ENCODE results near the gene DNAJA1. TPM values are rescaled to one million over a fixed set of nuclear protein-coding genes. Genes with fewer than 3 reads are reported as not detected.
"Not testable (repeated sequence)": the region's sequence is repeated elsewhere in the genome, so short reads cannot be mapped to it uniquely, and the experiment has no call there.

The DNAJA1 gene
- total RNA-seq, 1 donor from 2014 or later = 90.9 TPM

DNA sequence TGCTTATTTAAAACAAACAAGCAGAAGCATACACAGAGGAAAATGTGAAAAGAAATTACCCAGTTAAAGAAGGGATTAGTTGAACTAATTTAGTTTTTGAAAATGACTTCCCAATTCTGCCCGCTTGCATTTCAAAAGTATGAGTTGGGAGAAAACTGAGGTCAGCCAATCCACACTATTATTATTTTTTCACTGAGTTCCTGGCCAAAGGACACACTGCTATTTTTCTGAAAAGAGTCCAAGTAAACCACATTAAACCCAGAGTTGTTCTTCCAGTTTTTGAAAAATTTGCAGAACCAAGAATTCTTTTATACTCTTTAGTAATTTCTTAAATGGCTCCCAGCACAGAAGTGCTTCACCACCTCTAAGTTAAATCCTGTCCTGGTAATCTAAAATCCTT, 43.9 kb downstream of the DNAJA1 start:
- DNase-seq (no peak), ATAC-seq (no peak)
- intact Hi-C loops (cut with micrococcal nuclease) = no loop called here

DNA sequence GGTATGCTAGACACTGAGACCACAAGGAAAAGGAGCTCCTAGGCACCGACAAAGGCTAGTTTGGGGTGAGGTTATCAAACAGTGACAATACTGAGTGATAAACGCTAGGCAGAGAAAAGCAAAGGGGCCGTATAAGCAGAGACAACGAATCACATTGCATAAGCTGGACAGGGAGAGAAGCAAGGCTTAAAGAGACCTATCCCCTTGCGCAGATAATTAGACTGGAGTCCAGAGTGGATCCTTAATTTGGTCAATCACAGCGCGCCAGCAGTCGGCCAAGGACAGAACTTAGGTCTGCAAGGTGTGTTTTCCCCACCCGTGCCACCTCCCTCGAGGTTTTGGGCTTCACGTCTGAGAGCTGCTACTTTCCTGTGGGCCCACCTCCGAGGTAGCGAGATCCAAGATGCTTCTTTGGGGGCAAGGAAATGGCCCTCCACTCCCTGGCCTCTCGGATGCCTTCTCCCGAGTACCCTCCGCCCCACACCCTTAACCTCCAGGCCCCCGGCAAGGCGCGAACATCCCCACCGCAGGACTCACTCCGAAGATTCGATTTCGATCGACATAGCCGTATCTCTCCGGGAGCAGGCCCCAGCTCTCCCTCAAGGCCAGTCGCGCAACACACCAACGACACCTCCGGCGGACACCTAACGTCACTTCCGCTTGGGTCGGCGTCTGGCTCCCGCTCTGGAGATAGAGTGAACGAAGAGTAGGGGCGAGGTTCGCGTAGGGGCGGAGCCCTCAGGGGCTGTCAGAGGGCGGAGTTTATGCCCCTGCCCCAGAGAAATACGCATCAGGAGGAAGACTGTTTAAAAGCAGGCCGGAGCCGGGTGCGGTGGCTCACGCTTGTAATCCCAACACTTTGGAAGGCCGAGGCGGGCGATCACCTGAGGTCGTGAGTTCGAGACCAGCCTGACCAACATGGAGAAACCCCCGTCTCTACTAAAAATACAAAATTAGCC, 51.3 kb downstream of the DNAJA1 start, which contains the start of gene SMU1:
Gene SMU1 (minus strand): TSS at position 629 of the 959 bp plus-strand sequence. CDS start 66 bp downstream, at position 563.
- ATAC-seq = peak; percentile 98
- intact Hi-C loops (cut with micrococcal nuclease) = no loop called here

DNA sequence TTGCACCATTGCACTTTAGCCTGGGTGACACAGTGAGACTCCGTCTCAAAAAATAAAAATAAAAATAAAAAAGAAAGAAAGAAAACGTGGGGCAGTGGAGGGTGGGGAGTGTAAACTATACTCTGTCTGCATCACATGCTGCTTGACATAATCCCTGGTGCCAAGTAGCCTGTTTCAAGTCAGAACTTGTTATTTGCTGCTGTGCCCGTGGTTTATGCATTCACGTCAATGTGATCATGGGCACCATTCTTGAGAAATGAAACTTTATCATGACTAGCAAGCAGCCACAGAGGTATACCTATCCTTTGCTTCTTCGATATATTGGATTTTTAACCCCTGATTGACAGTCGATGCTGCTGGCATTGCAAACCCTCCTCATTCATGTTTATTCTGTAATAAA, 55.5 kb downstream of the DNAJA1 start:
- intact Hi-C loops (cut with micrococcal nuclease) = loop anchor here (10.0 kb wide), 1 partner anchor 84 kb away; the partner anchor contains the start of gene B4GALT1
- ATAC-seq = no peak
- DNase-seq = no peak

More for the DNA sequence above, 51.3 kb downstream of the DNAJA1 start, which contains the start of gene SMU1:
- peak; percentile 97 for DNase-seq

DNA sequence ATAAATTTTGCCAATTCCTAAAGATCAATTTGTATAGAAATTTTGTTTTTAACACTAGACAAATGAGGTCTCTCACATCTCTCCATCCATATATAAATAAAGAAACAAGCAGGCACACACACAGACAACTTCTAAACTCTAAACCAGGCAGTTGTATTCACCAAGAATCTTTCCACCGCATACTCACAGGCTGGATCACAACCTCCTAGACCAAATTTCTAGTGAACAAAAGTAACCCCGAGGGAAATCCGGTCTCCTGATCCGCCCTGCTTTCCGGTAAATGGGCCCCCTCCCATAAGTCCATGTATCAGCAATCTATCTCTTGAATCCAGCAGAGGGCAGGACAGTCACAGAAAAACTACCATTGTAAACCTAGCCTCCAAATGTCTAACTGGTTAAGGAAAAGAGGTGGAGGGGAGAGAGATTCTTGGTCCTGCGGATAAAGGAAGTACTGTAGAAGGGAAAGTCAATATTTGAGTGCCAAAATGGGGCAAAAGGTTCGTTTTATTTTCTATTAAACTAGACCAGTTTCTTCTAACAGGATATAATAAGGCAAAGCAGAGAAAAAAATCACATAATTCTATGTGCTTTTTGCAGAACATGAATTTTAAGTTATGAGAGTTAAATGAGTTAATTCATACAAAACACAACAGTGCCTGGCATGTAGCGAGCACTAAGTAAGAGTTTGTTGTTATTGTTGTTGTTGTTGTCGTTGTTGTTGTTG, 56.2 kb downstream of the DNAJA1 start:
- no peak for DNase-seq
- intact Hi-C loops (cut with micrococcal nuclease) = loop anchor here (1.0 to 10.0 kb wide), 2 partner anchors 84 to 144 kb away; partner anchors contain the start of gene B4GALT1
- ATAC-seq = peak; percentile 59

DNA sequence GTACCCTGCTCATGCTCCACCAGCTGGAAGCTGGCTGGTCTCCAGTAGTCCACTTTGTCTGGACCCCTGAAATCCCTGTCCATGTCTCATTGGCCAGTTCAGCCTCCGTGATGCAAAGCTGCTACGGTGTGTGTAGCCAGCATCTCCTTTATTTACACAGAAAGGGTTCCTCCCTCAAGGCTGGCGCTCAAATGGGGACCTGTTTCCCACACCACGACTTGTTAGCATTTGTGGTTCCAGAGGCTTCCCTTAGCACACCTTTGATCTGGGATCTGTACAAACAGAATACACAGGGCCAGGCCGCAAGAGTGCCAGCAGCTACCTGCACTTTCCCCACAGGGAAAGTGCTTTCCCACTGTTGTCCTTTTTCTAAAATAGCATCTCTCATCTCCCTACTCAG, 57.1 kb downstream of the DNAJA1 start:
- no peak for ATAC-seq
- DNase-seq = no peak
- intact Hi-C loops (cut with micrococcal nuclease) = loop anchor here (10.0 kb wide), 1 partner anchor 83 kb away; the partner anchor contains the start of gene B4GALT1

DNA sequence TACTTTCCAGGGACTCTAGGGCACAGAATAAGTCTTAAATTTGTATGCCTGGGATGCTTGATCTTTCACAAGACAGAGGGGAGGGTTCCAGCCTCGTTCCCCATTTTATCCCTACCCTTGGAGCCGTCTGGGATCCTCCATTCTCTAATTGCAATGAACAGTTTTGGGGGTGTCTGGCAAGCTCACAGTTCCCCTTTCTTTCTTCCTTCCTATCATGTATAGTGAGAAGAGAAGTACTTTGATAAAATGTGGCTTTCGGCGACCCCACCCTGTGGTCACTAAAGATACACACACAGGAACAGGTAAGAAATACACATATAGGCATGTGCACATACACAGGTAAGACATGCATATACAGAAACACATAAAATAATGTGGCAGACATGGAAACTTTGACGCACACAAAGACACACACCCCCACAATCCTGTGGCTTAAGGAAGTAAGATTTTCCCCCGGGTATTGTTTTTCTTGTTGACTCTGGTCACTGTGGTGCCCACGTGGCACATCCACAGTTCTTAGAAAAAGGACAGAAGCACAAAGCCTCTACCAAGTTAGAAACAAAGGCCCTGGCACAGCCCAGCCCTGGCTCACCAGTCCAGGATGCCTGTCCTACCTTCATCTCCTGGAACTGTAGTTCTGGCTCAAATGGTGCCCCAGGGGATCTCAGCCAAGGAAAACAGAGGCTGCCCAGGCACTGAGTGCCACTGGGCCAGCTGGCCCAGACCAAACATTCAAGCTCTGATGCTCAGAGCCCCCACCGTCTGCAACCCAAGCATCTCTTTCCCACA, 57.7 kb downstream of the DNAJA1 start:
- DNase-seq (no peak), ATAC-seq (peak; percentile 17)
- intact Hi-C loops (cut with micrococcal nuclease) = loop anchor here (10.0 kb wide), 1 partner anchor 82 kb away; the partner anchor contains the start of gene B4GALT1

DNA sequence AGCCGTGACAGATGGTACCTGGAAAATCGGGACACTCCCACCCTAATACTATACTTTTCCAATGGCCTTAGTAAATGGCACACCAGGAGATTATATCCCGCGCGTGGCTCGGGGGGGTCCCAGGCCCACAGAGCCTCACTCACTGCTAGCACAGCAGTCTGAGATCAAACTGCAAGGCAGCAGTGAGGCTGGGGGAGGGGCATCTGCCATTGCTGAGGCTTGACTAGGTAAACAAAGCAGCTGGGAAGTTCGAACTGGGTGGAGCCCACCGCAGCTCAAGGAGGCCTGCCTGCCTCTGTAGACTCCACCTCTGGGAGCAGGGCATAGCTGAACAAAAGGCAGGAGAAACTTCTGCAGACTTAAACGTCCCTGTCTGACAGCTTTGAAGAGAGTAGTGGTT, 60.6 kb downstream of the DNAJA1 start:
- ATAC-seq, DNase-seq: not testable (repeated sequence)
- intact Hi-C loops (cut with micrococcal nuclease) = loop anchor here (10.0 kb wide), 1 partner anchor 79 kb away; the partner anchor contains the start of gene B4GALT1

Other genes starting within 250 kb of the DNAJA1 start
- not detected for gene TMEM215, start 241.7 kb upstream of the DNAJA1 start, total RNA-seq
- gene APTX, start 23.6 kb upstream of the DNAJA1 start, total RNA-seq = 12.0 TPM
- 16.3 TPM for gene SMU1, start 51.4 kb downstream of the DNAJA1 start, total RNA-seq
- 42.5 TPM for gene B4GALT1, start 142.1 kb downstream of the DNAJA1 start, total RNA-seq
- gene SPINK4, start 214.9 kb downstream of the DNAJA1 start, total RNA-seq = not detected
- 161 TPM for gene BAG1, start 239.4 kb downstream of the DNAJA1 start, total RNA-seq
- 49.4 TPM for gene CHMP5, start 239.8 kb downstream of the DNAJA1 start, total RNA-seq